ENCODE data around the gene KNTC1.

The KNTC1 gene

GRCh38 chr12:122659579-122659978 lies 132.5 kb downstream of the KNTC1 start:
- no peak for DNase-seq

GRCh38 chr12:122661246-122661645 lies 134.2 kb downstream of the KNTC1 start:
- no peak for DNase-seq

- no peak for DNase-seq
These were observed 134.9 kb downstream of the KNTC1 start for GRCh38 chr12:122661938-122662337.

GRCh38 chr12:122665349-122665748 lies 138.3 kb downstream of the KNTC1 start:
- no peak for DNase-seq

GRCh38 chr12:122665759-122666158 lies 138.7 kb downstream of the KNTC1 start:
- no peak for DNase-seq

GRCh38 chr12:122668268-122668667 lies 141.2 kb downstream of the KNTC1 start:
- no peak for DNase-seq

- DNase-seq = no peak
These were observed 142.5 kb downstream of the KNTC1 start for GRCh38 chr12:122669397-122670070.

GRCh38 chr12:122672515-122672914 lies 145.5 kb downstream of the KNTC1 start:
- DNase-seq = no peak
